Omental fat pad (tissue), 4 donors: ENCODE measurements around the gene SCGB3A2. TPM values are rescaled to one million over a fixed set of nuclear protein-coding genes. Genes with fewer than 3 reads are reported as not detected.

Experiments
- ATAC-seq: fragments of 150-250 bp; one replicate; pipeline ENCODE4 v1.9.1; 2016; ENCODE audit warnings: mild to moderate bottlenecking, moderate library complexity; ENCODE audit not compliant: low FRiP score
- DNase-seq: peaks from one replicate; pipeline ENCODE4 v3.0.0-alpha.2; 2019; ENCODE audit warnings: low spot score
- CTCF ChIP-seq, 3 donors: fragments of 450-650 bp; IDR thresholded peaks; one replicate each; pipeline ENCODE4 v1.5.1; 2016 to 2017; ENCODE audit warnings: antibody characterized with exemption in 3 of 3, mild to moderate bottlenecking in 3 of 3, moderate library complexity in 2 of 3
- total RNA-seq, 4 donors: library from RNA; depleted of rRNA; stranded (reverse); fragments of >200 nt; gene quantifications; one replicate each; pipeline ENCODE4 v1.1.0, GENCODE V29; 2016

Gene SCGB3A2
- total RNA-seq, 4 donors from 2014 or later = not detected

- no peak for TF ChIP-seq CTCF (IDR thresholded peaks at IDR 0.05)
- no peak for DNase-seq
- no peak for ATAC-seq
Measured at GRCh38 chr5:147876141-147876540, 2.4 kb upstream of the SCGB3A2 start.

- ATAC-seq (no peak), DNase-seq (no peak)
- no peak for TF ChIP-seq CTCF (IDR thresholded peaks at IDR 0.05)
Measured at GRCh38 chr5:147876626-147877025, 1.9 kb upstream of the SCGB3A2 start.

GRCh38 chr5:147879784-147880183 is 1.3 kb downstream of the SCGB3A2 start:
- ATAC-seq (no peak), DNase-seq (no peak)
- no peak for TF ChIP-seq CTCF (IDR thresholded peaks at IDR 0.05)

GRCh38 chr5:147880487-147880886 is 2.0 kb downstream of the SCGB3A2 start:
- TF ChIP-seq CTCF (IDR thresholded peaks at IDR 0.05) = no peak
- no peak for ATAC-seq
- no peak for DNase-seq

GRCh38 chr5:147882586-147883313 is 4.2 kb downstream of the SCGB3A2 start:
- DNase-seq (no peak), ATAC-seq (no peak)
- TF ChIP-seq CTCF (IDR thresholded peaks at IDR 0.05) = no peak

- DNase-seq (no peak), ATAC-seq (no peak)
- no peak for TF ChIP-seq CTCF (IDR thresholded peaks at IDR 0.05)
Measured at GRCh38 chr5:147887026-147887627, 8.6 kb downstream of the SCGB3A2 start.

- no peak for TF ChIP-seq CTCF (IDR thresholded peaks at IDR 0.05)
- no peak for ATAC-seq
- DNase-seq = no peak
Measured at GRCh38 chr5:147887930-147888329, 9.4 kb downstream of the SCGB3A2 start.
